Psoas muscle (tissue), 8 donors: Measurements from ENCODE around the gene RBM14. TPM values are rescaled to one million over a fixed set of nuclear protein-coding genes. Genes with fewer than 3 reads are reported as not detected.

Source experiments
- ATAC-seq, 4 donors: fragments of 200-7000 bp; cut with Tn5 transposase; one replicate each; pipeline ENCODE4 v1.9.1; 2020; ENCODE audit warnings: moderate library complexity in 3 of 4, mild to moderate bottlenecking in 2 of 4
- DNase-seq, 2 donors: peaks; one replicate each; pipeline ENCODE4 v3.0.0-alpha.2; 2020
- H3K27ac ChIP-seq: fragments of 200-600 bp; one replicate; pipeline ENCODE4 v1.8.0; 2022
- H3K27me3 ChIP-seq, 3 donors: fragments of 200-600 bp in 1 of 3; one replicate each; pipeline versions ENCODE4 v1.6.1 to v1.8.0; 2013 to 2022; ENCODE audit warnings: low read length in 2 of 3, mild to moderate bottlenecking in 2 of 3, moderate library complexity in 1 of 3; ENCODE audit not compliant: insufficient read depth in 3 of 3
- H3K36me3 ChIP-seq, 2 donors: fragments of 200-600 bp in 1 of 2; one replicate each; pipeline versions ENCODE4 v1.6.1 to v1.8.0; 2013 to 2022; ENCODE audit warnings: low read depth in 1 of 2, mild to moderate bottlenecking in 1 of 2, moderate library complexity in 1 of 2; ENCODE audit not compliant: insufficient read depth in 1 of 2
- H3K4me1 ChIP-seq: fragments of 200-600 bp; one replicate; pipeline ENCODE4 v1.8.0; 2022
- H3K4me3 ChIP-seq: fragments of 200-600 bp; one replicate; pipeline ENCODE4 v1.8.0; 2022; ENCODE audit warnings: mild to moderate bottlenecking
- H3K9me3 ChIP-seq: fragments of 200-600 bp; one replicate; pipeline ENCODE4 v1.8.0; 2022
- WGBS, 3 donors: extraction: QIAGEN DNeasy Blood & Tissue Kit; methylation state at CpG; one replicate each; pipeline versions ENCODE4 v1.1.6 to v1.1.7; 2013; 5-methylcytosine and 5-hydroxymethylcytosine counted together
- intact Hi-C, 2 donors: fragments of 100-400 bp; cut with DNase I; formaldehyde crosslinking; loops; one replicate each; pipeline versions ENCODE4 v1.11.0 to v1.14.2; 2022
- long read RNA-seq, 2 donors: library from polyadenylated mRNA; unstranded; transcript quantifications; one replicate each; pipeline ENCODE4 v2.0.0, GENCODE V29; 2021
- polyA plus RNA-seq, 3 donors: library from polyadenylated mRNA; stranded (reverse); fragments of 200-250 nt; gene quantifications; one replicate each; pipeline ENCODE4 v1.2.3, GENCODE V29; 2013
- total RNA-seq, 4 donors: library from RNA; stranded (reverse); fragmentation: NEBNext Ultra II Directional in 2 of 4; extraction: Animal tissue kit (Norgen Biotek cat#: 25700) in 2 of 4; gene quantifications; one replicate each; pipeline versions ENCODE4 v1.2.1 to v1.2.4, GENCODE V29; 2021 to 2023
- TF ChIP-seq, protein P1 (sequence below): fragments of 200-600 bp; IDR thresholded peaks from one replicate; pipeline ENCODE4 v1.8.0; 2022; ENCODE audit warnings: antibody characterized with exemption
- donor health status: healthy with polysubstance abuse.
- donor health status: DM: no; HTN: no; CAD: no; lungs with moderate emphysema.
- donor health status: Bipolar disorder and iron deficiency.
- donor health status: healthy.
- donor health status: DM: yes; HTN: yes; CAD: no.
- donor health status: DM: no; HTN: no; CAD: no.
- donor health status: DM: no; HTN: no; CAD: no.
- donor health status: DM: yes; HTN: yes; CAD: no.

Gene RBM14, protein sequence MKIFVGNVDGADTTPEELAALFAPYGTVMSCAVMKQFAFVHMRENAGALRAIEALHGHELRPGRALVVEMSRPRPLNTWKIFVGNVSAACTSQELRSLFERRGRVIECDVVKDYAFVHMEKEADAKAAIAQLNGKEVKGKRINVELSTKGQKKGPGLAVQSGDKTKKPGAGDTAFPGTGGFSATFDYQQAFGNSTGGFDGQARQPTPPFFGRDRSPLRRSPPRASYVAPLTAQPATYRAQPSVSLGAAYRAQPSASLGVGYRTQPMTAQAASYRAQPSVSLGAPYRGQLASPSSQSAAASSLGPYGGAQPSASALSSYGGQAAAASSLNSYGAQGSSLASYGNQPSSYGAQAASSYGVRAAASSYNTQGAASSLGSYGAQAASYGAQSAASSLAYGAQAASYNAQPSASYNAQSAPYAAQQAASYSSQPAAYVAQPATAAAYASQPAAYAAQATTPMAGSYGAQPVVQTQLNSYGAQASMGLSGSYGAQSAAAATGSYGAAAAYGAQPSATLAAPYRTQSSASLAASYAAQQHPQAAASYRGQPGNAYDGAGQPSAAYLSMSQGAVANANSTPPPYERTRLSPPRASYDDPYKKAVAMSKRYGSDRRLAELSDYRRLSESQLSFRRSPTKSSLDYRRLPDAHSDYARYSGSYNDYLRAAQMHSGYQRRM
- total RNA-seq (10 to 100 TPM; 21.1 to 39.3 (median 34.0) TPM), polyA plus RNA-seq (10 to 100 TPM; 15.0 to 22.6 (median 17.6) TPM)
- long read RNA-seq, donor 1, transcript RBM14-201 (3 exons, 2,828 nt): major isoform, 18 of 23 reads
- long read RNA-seq, donor 1, partial matches to known transcripts: 5 of 23 reads
- long read RNA-seq, donor 1, other reads (novel, unspliced or antisense): 0 of 23 reads
- long read RNA-seq, donor 2, transcript RBM14-201 (3 exons, 2,828 nt): major isoform, 18 of 25 reads
- long read RNA-seq, donor 2, partial matches to known transcripts: 7 of 25 reads
- long read RNA-seq, donor 2, other reads (novel, unspliced or antisense): 0 of 25 reads

DNA sequence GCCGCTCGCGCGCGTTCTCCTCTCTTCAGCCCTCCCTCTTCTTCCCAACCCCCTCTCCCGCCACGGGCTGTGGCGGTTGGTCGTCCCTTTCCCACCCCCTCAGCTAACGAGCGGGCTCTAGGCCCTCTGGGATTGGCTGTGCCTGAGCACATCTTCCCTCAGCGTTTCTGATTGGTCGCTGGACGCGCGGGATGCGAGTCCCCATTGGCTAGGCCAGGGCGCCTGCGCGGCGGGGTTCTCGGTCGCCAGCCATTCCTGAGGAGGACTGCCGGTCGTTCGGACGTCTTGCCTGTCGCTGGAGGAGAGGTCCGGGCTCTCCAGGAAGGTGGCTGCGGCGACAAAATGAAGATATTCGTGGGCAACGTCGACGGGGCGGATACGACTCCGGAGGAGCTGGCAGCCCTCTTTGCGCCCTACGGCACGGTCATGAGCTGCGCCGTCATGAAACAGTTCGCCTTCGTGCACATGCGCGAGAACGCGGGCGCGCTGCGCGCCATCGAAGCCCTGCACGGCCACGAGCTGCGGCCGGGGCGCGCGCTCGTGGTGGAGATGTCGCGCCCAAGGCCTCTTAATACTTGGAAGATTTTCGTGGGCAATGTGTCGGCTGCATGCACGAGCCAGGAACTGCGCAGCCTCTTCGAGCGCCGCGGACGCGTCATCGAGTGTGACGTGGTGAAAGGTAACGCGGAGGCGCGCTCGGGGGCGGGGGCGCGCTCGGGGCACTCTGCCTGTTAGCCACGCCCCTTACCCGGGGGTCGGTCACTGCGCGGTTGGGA is at the start of gene RBM14:
Gene RBM14, plus strand, starts transcription at position 252 of the 776 bp plus-strand sequence. Its CDS starts 91 bp downstream, at position 343.
- Histone ChIP-seq H3K9me3 (no peaks in the 10 kb centered on the region), H3K36me3 (peaks cover 0 to 9% of the 10 kb centered on the region in 2 donors), H3K27ac (peak within 1 kb of the TSS; percentile 99), H3K4me1 (peaks cover 40% of the 10 kb centered on the region), H3K27me3 (no peaks in the 10 kb centered on the region), H3K4me3 (peak within 1 kb of the TSS; percentile 98)
- 0 to 1% (median 0%) methylated on average over 77 to 90 of the region's 90 CpGs for WGBS, 3 donors
- ATAC-seq: peak; percentile 95 to 99 (median 98)
- peak; percentile 99 to 100 for DNase-seq
- TF ChIP-seq, protein P1, sequence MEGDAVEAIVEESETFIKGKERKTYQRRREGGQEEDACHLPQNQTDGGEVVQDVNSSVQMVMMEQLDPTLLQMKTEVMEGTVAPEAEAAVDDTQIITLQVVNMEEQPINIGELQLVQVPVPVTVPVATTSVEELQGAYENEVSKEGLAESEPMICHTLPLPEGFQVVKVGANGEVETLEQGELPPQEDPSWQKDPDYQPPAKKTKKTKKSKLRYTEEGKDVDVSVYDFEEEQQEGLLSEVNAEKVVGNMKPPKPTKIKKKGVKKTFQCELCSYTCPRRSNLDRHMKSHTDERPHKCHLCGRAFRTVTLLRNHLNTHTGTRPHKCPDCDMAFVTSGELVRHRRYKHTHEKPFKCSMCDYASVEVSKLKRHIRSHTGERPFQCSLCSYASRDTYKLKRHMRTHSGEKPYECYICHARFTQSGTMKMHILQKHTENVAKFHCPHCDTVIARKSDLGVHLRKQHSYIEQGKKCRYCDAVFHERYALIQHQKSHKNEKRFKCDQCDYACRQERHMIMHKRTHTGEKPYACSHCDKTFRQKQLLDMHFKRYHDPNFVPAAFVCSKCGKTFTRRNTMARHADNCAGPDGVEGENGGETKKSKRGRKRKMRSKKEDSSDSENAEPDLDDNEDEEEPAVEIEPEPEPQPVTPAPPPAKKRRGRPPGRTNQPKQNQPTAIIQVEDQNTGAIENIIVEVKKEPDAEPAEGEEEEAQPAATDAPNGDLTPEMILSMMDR: no peak
- intact Hi-C loops: loop anchor here in 1 of 2 donors (2.0 kb wide), 1 partner anchor 20 kb away; no protein-coding TSS in a partner anchor

DNA sequence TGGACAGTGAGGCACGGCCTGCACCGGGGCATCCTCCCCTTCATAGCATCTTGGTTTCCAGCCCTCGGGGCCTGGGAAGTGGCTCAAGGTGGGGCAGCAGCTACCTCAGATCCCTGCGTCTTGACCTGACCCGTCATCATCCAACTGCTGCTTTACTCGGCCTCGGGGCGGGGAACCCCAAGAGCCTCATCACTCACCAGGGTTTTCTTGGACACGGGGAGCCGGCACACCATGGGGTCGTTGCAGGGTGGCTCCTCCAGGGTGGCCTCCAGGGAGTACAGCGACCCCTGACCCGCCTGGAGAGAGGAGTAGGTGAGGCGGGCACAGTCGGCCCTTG is 48.7 kb upstream of the RBM14 start:
- intact Hi-C loops: no loop called here
- DNase-seq: no peak
- ATAC-seq: peak in 2 of 4 donors; percentile 3 to 4
- Histone ChIP-seq H3K36me3 (peaks cover 0 to 47% of the 10 kb centered on the region in 2 donors), H3K27me3 (no peaks in the 10 kb centered on the region), H3K4me1 (peaks cover 12% of the 10 kb centered on the region), H3K27ac (peak overlapping the region; percentile 65), H3K9me3 (no peaks in the 10 kb centered on the region), H3K4me3 (peak overlapping the region; percentile 72)
- TF ChIP-seq, protein P1: no peak
- WGBS, 3 donors: 44 to 50% (median 47%) methylated on average over 13 to 15 of the region's 15 CpGs

DNA sequence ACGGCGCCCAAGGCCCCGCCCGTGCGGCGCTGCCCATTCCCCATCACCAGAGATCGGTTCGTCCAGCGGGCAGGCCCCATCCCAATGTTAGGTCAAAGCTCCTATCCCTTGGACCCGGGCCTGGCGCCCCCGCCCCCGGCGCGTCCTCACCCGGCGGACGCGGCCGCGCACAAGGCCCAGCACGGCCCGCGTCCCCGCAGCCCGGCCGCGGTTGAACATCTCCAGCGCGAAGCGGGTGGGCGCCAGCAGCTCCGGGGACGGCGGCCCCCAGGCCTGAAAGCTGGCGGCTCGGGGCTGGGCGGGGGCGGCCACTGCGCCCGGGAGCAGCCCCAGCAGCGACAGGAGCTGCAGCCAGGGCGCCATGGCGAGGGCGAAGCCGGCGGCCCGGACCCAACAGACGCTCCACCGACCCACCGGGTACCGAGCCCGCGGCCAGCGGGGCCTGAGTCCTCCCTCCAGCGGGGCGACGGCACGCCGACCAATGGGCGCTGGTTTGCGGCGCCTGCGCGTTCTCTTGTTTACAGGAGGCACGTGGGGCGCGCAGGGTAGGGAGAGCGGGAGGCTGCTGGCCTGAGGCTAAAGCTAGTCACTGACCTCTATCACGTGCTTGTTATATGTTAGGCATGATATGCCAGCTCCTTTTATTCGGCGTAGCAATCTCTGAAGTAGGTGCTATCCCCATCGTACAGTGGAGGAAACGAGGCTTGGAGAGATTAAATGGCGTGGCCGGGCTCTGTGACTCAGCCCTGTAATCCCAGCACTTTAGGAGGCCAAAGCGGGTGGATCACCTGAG is 48.1 kb upstream of the RBM14 start, which contains the start of gene CTSF:
Gene CTSF, minus strand, starts transcription at position 483 of the 793 bp plus-strand sequence. Its CDS starts 120 bp downstream, at position 363.
- Histone ChIP-seq H3K9me3 (no peaks in the 10 kb centered on the region), H3K36me3 (peaks cover 0 to 41% of the 10 kb centered on the region in 2 donors), H3K4me1 (peaks cover 12% of the 10 kb centered on the region), H3K27me3 (no peaks in the 10 kb centered on the region), H3K27ac (peak within 1 kb of the TSS; percentile 65), H3K4me3 (peak within 1 kb of the TSS; percentile 72)
- intact Hi-C loops: no loop called here
- DNase-seq (peak; percentile 89 to 95), ATAC-seq (peak; percentile 96 to 99 (median 98))
- 2 to 4% (median 3%) methylated on average over 60 to 77 of the region's 77 CpGs for WGBS, 3 donors
- TF ChIP-seq, protein P1: no peak
